Testis (tissue), 2 donors: ENCODE results near the gene FBXO3.

Source experiments
- POLR2A ChIP-seq: fragments of 450-650 bp; IDR thresholded peaks from one replicate; pipeline ENCODE4 v1.6.1; 2017; ENCODE audit warnings: antibody characterized with exemption, mild to moderate bottlenecking, moderate library complexity
- TF ChIP-seq, protein P1 (sequence below), 3 experiments: fragments of 450-650 bp in 2 of 3; fragments of 200-600 bp in 1 of 3; sonication (generic) in 1 of 3; IDR thresholded peaks; one replicate each; pipeline ENCODE4 v1.5.1; 2016 to 2019; ENCODE audit warnings: antibody characterized with exemption in 3 of 3, mild to moderate bottlenecking in 2 of 3, moderate library complexity in 1 of 3

DNA sequence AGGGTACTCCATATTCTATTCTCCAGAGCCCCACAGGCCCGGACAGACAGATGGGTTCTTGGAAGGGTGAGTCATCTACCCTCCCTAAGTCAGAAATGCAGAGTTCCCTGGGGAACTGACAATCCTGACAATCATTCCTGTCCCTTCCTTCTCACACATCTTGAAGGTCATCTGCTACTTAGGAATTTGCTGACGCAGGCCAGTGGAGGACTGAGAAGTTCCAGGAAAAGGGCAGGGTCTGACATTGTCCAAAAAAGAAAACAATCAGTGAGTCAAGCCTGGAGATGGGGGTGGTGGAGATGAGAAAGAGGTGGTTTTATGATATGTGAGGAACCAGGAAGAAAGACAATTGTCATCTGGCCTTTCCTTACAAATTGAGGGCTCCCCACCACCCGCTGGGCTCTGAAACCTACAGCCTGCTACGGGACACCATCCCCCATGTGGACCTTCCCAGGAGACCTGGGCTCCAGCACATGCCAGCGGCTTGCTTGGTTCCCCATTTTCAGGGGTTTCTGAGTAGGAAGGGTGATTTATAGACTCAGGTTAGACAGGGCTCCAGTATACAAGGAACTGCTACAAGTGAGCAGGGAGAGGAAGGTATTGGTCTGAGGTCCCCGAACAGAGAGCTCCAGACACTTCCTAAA, 51.0 kb downstream of the FBXO3 start:
- TF ChIP-seq, protein P1, sequence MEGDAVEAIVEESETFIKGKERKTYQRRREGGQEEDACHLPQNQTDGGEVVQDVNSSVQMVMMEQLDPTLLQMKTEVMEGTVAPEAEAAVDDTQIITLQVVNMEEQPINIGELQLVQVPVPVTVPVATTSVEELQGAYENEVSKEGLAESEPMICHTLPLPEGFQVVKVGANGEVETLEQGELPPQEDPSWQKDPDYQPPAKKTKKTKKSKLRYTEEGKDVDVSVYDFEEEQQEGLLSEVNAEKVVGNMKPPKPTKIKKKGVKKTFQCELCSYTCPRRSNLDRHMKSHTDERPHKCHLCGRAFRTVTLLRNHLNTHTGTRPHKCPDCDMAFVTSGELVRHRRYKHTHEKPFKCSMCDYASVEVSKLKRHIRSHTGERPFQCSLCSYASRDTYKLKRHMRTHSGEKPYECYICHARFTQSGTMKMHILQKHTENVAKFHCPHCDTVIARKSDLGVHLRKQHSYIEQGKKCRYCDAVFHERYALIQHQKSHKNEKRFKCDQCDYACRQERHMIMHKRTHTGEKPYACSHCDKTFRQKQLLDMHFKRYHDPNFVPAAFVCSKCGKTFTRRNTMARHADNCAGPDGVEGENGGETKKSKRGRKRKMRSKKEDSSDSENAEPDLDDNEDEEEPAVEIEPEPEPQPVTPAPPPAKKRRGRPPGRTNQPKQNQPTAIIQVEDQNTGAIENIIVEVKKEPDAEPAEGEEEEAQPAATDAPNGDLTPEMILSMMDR (IDR thresholded peaks at IDR 0.05): no peak
- no peak for TF ChIP-seq POLR2A
